NCI-H146 treated with DMSO at 0.1 percent for 48 hours (cell line): ENCODE results near the gene CRK.
A peak's percentile ranks its signal among the peaks of the same experiment; 100 is the strongest.

Experiments used
- DNase-seq: peaks from one replicate; lab custom pipeline; 2025; ENCODE audit not compliant: unreplicated experiment; lab: John Stamatoyannopoulos, UW

The CRK gene

DNA sequence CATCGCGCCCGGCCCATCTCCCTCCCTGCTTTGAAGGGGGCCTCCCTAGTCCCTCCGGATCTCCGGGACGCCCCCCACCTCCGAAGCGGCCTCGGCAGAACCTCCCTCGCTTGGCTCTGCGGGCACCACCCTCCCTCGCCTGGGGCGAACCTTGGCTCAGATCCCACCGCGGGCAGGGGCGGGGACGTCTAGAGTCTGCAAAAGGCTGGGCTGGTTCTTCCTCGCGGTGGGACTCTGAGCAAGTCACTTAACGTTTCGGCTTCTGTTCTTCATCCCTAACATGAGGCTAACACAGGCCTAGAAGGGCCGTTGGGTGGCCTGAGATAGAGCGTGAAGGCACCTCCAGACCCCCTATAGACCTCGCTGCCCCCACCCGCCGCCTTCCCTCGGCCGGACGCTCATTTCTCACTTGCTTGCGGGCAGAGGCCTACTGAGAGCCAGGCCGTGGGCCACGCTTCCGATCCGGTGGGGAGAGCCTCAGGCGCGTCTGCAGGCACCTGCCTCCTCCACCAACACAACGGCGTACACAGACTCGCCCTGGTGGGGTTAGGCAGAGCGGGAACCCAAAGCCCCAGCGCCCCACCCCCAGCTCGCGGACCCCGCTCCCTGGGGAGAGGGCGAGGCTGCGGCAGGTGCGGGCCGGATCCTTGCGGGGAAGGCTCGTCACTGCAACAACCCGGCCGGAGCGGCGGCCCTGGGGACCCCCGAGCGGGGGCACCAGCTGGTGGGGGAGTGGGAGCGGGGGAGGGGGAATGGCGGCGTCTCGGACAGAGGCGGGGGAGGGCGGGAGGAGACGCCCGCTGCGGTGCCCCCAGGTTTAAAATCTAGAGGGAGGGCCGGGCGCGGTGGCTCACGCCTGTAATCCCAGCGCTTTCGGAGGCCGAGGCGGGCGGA, 31.0 kb upstream of the CRK start:
- peak; percentile 79 for DNase-seq

DNA sequence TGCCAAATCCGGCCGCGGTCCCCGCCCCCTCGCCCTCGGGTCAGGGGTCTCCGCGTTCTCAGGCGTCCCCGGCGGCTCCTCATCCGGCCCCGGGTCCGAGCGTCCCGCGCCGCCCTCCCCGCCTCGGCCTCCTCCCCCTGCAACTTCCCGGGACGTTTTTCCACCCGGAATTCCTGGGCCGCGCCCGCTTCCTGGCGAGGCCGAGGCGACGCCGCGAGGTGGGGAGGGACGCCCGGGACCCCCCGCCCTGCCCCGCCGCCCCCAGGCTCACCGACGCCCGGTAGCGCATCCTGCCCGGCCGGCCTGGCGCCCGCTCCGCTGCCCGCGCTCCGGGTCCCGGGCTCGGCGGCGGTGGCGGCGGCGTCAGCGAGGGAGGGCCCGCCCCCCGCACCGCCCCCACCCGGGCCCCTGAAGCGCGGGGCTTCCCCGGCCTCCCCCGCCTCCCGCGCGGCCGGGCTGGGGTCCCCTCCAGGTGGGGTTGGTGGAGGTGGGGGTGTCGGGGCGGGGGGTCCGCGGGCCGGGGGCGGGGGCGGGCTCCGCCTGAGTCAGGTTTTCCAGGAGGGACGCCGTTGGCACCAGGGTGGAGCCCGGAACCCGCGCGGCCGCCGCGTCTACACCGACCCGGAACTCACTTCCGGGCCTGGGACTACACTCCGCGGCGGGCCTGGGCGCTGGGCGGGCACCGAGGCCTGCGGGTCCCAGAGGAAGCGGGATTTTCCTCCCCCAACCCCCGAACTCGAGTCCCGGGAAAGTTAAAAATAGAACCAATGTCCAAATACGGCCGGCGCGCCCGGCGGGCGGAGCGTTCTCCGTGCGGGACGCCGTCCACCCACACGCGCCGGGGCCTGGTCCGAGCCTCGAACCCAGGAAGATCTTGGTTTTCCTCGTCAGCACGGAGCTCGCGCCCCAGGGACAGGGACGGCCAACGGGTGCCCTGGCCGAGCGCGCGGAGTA, 29.7 kb upstream of the CRK start:
- no peak for DNase-seq

DNA sequence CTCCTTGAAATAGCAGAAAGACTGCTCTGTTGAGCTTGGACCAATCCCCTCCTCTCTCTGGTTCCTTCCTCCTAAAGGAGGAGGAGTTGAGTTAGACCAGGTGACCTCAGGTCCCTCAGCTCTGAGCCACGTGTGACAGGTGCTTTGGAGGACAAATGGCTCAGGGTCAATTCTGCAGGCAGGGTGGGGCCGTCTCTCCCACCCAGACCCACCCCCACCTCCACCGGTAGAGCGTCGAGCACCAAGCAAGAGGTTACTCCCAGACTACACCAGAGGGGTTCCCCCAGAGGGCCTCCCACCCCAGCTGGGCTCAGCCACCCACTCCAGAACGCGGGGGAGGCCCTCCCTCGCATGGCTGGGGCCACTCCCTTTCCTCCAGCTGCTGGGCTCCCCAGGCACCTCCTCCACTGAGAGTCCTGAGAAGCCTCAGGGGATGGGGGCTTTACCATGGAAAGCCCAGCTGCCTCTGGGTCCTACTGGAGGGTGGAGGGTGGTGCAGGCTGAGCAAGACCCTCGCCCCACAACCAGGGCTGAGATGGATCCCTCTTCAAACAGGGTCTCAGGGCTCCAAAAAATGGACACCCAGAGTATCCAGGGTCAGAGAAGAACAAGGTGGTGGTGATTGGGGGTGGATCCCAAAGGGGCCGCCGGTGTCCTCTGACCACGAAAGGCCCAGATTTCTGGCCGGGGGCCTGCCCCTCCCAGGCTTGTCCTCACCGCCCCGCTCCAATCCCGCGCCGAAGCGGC, 28.8 kb upstream of the CRK start:
- DNase-seq, result peak; percentile 50

DNA sequence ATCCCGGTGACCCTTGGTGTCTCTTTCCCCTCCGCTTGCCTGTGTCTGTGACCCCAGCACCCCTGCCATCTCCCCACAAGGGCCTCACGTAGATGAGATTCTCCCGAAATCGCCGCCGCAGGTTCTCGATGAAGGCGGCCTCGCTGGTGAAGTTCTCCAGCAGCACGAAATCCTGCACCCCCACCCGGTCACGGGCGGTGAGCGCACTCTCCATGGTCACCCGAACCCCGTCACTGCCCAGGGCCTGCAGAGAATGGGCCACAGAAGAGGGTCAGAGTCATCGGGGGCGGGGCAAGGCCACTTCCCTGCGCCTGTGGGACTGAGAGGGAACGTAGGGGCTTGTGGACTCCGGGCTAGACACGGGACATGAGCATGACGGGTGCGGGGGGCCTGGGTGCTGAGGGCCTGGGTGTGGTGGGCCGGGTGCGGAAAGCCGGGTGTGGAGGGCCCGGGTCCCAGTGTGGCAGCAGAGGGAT, 28.1 kb upstream of the CRK start:
- no peak for DNase-seq

DNA sequence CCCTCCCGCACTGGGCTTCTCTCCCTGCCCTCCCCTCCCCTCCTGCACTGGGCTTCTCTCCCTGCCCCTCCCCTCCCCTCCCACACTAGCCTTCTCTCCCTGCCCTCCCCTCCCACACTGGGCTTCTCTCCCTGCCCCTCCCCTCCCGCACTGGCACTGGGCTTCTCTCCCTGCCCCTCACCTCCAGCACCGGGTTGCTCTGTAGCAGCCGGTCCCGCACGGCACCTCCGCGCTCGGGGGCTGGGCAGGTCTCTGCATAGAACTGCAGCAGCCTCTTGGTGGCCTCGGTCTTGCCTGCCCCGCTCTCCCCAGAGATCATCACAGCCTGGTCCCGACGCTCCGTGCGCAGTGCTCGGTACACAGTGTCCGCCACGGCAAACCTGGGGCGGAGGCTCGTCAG, 26.6 kb upstream of the CRK start:
- no peak for DNase-seq

DNA sequence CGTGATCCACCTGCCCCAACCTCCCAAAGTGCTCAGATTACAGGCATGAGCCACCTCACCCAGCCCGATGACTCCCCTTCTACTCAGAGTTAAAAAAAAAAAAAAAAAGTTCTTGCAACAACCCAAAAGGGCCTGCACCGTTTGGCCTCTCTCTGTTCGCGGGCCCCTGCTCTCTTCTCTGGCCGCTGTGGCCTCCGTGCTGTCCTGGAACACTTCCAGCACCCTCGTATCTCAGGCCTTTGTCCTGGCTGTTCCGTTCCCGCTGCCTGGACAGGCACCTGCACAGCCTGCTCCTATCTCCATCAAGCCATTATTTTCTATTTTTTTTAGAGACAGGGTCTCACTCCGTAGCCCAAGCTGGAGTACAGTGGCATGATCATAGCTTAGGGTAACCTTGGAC, 25.7 kb upstream of the CRK start:
- no peak for DNase-seq

DNA sequence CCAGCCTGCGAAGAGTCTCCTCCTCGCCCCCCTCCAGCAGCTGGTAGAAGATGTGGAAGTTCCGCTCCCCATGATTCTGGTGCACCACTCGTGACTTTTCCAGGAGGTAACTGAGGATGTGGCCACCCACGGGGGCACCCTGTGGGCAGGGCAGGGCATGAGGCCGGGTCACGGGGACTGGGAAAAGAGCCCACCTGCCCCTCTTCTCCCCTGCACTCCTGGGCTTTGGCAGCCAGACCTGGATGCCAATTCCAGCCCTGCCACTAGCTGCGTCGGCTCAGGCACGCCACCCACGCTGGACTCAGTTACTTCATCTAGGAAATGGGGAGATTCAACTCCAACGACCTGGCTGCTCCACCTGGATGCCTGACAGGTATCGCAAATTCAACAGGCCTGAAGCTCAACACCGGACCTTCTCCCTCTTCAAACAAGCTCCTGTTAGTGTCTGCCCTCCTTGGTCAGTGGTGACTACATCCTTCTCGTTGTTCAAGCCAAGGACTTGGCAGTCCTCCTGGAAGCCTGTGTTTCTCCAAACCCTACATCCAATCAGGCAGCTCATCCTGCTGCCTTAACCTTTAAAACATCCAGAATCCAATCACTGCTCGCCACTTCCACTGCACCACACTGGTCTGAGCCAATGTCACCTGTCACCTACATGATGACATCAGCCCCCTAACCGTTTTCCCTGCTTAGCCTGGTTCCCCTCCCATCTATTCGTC, 24.9 kb upstream of the CRK start:
- DNase-seq, result no peak

DNA sequence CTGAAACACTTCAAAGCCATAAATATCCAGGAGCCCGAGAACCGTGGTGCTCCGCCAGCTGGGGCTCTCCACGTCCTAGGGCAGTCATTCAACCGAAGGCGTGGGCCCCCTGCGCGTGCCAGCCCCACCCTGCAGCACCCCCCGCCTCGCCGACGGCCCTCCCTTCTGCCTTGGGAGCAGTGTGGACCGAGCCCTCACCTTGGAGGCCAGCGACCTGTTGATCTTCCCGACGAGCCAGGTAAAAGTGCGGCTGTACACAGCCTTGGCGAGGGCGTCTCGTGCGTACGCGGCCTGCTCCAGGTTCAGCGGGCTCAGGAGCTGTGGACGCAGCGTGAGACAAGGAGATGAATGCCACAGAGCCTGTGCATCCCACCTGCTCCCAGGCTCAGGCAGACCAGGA, 22.4 kb upstream of the CRK start:
- DNase-seq, result no peak

DNA sequence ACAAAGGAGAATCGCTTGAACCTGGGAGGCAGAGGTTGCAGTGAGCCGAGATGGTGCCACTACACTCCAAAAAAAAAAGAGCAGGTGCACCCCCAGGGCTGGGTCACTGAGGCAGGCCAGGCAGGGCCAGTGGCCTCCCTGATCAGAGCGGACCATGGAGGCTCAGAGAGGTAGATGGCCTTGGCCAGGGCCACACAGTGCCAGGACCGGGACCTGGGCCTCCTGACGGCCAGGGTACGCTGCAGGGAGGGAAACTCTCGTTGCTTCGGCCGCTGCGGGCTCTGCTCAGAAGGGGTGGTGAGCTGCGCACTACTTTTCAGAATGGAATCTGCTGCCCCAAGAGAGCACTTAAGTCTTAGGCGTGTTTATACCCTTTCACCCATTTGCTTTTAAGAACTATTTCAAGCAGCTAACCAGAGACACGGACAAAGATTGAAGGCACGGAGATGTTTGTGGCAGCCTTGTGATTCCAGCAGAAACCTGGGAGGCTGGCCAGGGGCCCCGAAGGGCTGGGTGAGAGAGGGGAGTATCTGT, 19.4 kb upstream of the CRK start:
- no peak for DNase-seq

DNA sequence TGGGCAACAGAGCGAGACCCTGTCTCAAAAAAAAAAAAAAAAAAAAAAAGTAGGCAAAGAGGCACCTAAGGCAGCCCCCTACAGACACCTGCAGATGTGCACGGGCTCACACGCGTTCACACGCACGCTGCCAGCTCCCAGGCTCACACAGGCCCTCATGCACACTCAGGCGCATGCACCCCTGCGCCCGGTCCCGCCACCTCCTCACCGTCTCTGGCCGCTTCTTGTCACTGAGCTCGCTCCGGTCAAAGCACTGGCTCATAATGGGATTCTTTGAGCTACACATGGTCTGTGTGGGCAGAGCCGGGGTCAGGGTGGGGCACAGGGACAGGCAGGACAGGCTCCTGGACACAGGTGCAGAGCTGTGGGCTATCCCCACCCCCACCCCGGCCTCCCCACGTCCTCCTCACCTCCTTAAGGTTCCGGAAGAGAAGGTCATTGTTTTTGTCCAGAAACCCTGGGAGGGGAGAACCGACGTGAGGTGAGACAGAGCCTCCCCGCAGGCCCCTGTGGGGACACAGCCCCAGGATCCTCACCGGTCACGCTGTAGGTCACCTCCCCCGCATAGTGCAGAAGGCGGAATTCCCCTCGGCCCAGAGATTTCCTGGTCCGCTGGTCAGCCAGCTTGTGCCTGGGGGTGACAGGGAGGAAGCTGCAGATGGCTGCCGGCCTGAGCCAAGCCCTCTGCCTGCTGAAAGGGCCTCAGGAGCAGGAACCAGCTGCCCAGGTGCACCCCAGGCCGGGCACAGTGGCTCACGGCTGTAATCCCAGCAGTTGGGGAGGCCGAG, 18.6 kb upstream of the CRK start:
- no peak for DNase-seq

DNA sequence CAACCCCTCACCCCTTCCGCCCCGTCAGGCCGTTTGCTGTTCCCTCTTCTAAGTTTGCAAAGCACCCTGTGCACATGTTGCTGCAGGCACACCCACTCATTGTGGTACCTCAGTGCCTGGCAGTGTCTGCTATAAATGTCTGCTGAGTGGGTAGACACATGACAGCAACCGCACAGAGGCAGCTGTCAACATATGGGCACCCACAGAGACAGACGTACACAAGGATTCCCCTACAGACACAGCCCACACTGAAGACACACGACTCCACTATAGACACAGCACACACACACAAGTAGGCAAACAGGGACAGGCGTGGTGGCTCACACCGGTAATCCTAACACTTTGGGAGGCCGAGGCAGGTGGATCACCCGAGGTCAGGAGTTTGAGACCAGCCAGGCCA, 17.8 kb upstream of the CRK start:
- no peak for DNase-seq

DNA sequence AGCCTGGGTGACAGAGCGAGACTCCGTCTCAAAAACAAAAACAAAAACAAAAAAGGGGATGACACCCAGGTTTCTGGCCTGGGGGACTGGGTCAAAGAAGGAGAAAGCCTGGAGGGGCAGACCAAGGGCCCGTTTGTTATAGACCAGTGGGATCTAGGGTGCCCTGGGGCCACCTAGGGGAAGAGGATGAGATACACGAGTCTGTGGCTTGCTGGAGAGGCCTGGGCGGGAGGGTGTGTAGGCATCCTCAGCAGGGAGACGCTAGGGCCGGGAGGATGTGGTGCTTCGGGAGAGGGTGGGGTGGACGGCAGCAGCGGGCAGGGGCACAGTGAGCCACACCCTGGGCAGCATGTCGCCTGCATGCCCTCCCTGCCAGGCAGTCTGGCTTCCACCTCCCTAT, 17.1 kb upstream of the CRK start:
- DNase-seq, result no peak

DNA sequence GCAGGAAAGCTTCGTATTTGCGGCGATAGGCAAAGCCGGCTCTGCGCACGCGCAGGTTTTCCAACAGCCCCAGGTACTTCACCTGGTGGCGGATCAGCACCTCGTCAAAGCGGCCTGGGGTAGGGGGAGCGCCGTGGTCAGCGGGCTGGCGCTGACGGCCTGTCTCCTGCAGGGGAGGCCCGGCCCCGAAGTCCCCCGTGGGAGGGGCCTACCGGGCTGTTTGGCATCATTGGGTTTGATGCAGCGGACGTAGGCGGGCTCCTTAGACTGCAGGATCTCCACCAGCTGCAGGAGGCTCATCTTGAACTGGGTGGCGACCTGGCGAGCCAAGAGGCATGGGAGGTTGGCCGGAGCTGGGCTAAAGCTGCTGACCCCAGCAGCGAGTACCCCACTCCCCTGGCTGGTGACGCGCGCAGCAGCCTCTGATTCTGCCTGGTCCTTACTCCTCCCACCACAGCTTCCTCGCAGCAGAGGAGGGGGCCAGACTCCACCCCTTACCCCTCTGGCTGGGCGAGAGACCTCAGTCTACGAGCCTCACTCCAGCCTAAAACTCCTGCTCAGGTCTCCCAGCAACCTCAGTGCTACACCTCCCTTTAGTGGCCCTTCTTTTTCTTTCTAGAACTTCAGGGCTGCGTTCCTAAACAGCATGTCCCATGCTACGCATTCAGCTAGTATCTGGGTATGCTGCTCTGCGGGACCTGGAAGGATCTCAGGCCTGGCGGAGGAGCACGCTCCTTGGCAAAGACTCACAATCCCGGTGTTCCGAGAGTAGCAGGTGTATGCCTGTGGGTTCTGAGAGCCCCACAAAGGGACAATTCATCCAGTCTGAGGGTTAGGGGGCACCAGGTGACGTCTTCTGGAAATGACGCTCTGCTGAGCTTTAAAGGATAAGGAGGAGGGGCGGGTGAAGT, 16.1 kb upstream of the CRK start:
- DNase-seq, result no peak

DNA sequence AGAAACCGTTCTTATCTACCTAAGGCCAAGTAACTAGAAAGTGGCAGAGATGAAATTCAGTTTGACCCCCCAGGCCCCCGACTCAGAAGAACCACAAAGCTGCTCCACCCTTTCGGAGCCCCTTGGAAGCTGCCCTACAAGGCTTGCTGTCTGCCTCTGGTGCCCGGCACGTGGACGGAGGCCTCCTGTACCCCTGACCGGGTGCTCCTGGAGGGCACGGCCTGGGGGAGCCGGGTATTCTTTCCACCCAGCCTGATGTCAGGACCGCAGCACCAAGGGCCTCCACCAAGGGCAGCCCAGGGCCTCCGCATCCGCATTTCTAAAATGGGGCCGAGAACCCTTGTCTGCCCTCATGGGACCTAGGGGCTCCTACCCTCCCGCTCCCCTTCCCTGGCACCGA, 15.5 kb upstream of the CRK start:
- DNase-seq, result no peak

DNA sequence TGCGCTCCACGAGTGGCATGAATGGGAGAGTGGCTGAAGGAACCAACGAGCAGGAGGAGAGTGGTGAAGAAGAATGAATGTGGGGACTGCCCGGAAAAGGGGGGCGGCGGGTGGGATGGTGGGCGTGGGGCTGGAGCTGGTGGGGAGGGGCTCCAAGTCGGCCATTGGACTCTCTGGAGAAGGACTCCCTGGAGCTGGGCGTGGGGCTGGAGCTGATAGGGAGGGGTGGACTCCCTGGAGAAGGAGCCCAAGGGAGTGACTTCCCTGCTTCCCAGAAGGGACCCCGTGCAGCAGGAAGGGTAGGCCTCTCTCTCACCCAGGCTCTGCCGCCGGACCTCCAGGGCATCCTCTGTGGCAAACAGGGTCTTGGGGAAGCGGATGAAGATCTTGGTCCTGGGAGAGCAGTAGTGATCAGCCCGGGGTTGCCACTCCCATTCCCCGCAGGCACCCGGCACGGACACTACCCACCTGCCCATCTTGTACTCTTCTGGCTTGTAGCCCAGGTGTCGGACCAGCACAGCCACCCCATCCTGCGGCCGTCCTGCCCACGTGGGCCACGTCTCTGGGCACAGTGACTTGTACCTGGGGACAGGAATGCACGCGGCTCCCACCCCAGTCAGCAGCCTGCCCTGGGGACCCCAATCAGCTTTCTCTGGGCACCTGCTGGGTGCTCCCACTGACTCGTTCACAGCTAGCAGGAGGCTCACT, 14.9 kb upstream of the CRK start:
- no peak for DNase-seq

DNA sequence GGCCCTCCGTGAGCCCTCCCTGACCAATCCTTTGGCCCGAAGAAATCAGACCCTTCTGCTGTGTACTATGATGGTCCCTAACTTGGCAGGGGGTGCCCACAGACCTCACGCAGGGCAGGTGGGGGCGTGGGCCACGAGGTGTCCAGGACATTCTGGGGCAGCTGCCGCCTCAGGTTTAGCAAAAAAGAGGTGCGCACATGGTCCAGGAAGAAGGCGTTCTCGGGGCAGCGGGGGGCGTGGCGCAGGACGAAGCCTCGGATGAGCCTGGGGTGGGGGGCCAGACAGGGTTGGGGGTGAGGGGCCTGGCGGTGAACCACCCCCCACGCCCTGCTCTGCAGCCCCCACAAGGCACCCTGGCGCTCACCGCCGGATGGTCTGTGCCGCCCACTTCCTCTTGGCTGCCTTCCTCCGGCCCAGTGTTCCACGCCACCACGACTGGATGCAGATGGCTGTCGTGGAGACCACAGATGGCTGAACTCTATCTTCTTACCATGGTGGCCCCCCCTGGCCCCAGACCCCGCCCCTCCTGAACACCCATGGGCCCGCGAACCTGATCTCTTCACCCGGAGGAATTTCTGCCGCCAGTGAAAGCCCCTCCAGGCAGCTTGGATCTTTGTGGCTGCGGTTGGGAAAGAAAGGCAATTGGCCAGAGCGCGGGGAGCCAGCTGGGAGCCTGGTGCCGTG, 14.2 kb upstream of the CRK start:
- no peak for DNase-seq

DNA sequence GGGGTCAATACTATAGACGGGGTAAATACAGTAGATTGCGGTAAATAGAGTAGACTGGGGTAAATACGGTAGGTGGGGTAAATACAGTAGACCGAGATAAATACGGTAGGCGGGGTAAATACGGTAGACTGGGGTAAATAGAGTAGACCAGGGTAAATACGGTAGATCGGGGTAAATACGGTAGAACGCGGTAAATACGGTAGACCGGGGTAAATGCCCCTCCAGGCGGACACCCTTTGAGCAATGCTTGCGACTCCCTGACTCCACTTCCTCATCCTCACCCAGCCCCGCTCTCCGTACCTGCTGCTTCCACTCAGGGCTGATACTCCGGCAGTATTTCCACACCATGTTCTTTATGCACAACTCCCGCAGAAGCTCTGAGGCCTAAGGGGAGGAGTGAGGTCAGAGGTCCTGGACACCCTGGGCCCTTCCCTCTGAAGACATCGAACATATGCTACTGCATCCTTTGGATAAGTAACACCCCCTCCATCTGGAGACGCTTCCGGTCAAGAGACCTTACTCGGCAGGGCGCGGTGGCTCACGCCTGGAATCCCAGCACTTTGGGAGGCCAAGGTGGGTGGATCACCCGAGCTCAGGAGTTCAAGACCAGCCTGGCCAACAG, 13.3 kb upstream of the CRK start:
- no peak for DNase-seq
